HFF-Myc (cell line): ENCODE results near the gene FAM163B.

Source experiments
- DNase-seq: peaks from one replicate; pipeline ENCODE4 v3.0.0-alpha.2; 2011; ENCODE audit warnings: low read depth; ENCODE audit errors: extremely low read depth
- H3K4me3 ChIP-seq: replicated peaks from 2 replicates; pipeline ENCODE4 v1.5.1; 2011; ENCODE audit warnings: low read depth, mild to moderate bottlenecking, control low read depth, low read length
- TF ChIP-seq, protein P1 (sequence below): IDR thresholded peaks from 2 replicates; pipeline ENCODE4 v1.5.1; 2012; ENCODE audit warnings: mild to moderate bottlenecking, low read depth, low read length, control low read depth; ENCODE audit errors: missing control alignments

FAM163B gene

DNA sequence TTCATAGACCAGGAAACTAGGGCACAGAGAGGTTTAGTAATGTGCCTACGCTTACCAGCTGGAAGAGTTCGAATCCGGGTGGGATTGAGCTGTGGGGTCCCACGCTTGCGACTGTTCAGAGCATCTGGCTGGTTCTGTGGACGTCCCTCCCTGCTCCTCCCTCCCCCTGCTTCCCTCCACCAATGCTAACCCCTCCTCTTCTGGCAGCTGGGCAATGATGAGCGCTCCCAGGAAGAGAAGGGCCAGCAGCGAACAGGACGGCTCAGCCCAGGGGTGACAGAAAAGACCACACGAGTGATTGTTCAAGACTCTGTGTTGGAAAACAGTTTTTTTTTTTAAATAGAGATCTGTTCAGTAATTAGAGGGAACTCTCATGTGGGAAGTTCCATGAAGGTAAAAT lies 6.9 kb downstream of the FAM163B start:
- DNase-seq, result no peak
- TF ChIP-seq, protein P1, sequence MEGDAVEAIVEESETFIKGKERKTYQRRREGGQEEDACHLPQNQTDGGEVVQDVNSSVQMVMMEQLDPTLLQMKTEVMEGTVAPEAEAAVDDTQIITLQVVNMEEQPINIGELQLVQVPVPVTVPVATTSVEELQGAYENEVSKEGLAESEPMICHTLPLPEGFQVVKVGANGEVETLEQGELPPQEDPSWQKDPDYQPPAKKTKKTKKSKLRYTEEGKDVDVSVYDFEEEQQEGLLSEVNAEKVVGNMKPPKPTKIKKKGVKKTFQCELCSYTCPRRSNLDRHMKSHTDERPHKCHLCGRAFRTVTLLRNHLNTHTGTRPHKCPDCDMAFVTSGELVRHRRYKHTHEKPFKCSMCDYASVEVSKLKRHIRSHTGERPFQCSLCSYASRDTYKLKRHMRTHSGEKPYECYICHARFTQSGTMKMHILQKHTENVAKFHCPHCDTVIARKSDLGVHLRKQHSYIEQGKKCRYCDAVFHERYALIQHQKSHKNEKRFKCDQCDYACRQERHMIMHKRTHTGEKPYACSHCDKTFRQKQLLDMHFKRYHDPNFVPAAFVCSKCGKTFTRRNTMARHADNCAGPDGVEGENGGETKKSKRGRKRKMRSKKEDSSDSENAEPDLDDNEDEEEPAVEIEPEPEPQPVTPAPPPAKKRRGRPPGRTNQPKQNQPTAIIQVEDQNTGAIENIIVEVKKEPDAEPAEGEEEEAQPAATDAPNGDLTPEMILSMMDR, result no peak
- H3K4me3 ChIP-seq, result no peak overlapping the region

DNA sequence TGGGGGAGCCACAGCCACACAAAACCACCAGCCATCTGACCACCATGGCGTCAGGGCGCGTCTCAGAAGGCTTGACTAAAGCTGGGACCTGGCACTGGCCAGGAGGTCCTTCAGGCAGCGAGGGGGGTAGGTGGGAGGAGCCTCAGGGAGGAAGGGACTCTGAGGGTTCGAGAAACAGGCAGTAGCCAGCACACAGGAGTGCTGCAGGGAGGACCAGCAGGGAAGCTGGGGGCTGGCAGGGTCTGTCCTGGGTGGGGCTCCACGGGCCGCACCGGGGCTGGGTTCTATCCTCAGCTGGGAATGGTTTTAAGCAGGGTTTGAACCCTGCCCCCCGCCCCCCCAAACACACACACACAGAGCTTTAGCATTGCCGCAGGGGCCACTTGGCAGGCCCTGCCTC lies 7.4 kb downstream of the FAM163B start:
- TF ChIP-seq, protein P1, result no peak
- DNase-seq, result no peak
- no peak overlapping the region for H3K4me3 ChIP-seq

DNA sequence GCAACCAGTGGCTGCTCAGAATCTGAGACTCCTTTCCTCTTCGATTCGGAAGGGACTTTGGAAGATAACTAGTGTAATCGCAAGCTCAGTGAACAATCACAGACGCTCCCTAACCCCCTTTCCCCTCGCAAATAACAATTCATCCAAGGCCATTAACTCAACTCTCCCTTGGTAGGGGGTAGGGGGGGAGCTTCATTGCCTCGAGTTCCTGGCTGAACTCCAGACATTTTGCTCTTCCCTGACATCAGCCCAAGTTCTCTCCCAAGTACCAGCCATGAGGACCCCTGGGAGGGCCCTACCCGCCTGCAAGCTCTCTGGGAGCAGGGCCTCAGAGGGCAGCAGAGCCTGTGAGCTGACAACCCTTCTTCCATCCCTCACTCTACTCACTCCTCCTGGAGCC lies 8.4 kb downstream of the FAM163B start:
- TF ChIP-seq, protein P1, result no peak

DNA sequence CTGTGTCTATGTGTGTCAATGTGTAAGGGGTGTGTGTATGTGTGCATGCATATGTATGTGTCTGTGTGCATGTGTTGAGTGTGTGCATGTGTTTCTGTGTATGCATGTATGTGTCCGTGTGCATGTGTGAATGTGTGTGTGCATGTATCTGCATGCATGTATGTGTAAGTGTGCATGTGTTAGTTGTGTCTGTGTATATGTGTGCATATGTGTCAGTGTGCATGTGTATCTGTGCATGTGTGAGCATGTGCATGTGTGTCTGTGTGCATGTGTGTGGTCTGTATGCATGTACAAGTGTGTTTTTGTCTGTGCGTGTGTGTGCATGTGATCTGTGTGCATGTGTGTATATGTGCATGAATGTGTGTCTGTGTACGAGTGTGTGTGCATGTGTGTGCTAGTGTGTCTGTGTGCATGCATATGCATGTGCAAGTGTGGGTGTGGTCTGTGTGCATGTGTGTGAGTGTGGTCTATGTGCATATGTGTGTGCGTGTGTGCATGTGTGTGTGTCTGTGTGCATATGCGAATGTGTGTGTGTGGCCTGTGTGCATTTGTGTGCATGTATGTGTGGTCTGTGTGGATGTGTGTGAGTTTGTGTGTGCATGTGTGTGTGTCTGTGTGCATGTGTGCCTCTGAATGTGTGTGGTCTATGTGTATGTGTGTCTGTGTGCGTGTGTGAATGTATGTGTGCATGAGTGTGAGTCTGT lies 9.6 kb downstream of the FAM163B start:
- TF ChIP-seq, protein P1, result no peak
- no peak overlapping the region for H3K4me3 ChIP-seq
- no peak for DNase-seq

More for the DNA sequence above, 8.4 kb downstream of the FAM163B start:
- no peak overlapping the region for H3K4me3 ChIP-seq
- no peak for DNase-seq

DNA sequence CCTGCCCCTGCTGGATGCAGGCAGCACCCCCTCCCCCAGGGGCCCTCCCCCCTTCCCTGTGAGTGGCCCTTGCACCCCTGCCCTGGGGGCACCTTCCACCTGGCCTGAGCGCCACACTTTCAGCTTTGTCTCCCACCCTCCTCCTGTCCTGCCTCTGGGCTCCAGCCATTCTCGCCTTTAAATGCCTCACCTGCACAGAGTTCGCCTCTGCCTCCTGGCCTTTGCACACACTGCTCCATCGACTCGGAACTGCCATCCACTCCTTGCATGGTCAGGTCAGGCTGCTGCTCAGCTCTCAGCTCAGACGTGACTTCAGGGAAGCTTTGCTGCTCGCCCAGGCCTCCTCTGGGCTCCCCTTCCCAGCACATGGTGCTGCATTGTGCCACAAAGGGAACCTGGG lies 10.2 kb downstream of the FAM163B start:
- TF ChIP-seq, protein P1, result no peak
- no peak for DNase-seq

DNA sequence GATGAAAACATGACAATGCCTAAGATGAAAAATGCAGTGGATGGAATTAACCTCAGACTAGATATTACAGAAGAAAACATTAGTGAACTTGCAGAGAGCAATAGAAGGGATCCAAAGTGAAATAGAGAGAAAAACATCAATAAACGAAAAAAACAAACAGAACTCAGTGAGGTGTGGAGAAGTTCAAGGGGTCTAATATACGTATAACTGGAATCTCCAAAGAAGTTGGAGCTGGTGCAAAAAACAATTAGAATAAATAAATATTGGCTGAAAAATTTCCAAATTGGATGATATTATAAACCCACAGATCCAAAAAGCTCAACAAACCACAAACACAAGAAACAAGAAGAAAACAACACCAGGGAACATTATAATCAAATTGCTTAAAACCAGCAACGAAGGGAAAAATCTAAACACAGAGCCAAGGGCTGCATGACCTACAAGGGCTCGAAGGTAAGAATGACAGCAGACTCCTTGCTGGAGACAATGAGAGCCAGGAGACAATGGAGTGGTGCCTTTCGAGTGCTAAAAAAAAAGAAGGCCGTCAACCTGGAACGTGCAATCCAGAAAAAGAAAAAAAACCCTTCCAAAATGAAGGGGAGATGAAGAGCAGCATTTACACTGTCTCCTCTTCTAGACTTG lies 11.8 kb downstream of the FAM163B start:
- TF ChIP-seq, protein P1, result no peak
- no peak overlapping the region for H3K4me3 ChIP-seq
- no peak for DNase-seq

More for the DNA sequence above, 10.2 kb downstream of the FAM163B start:
- no peak overlapping the region for H3K4me3 ChIP-seq
